Neural cell (in vitro differentiated cells): ENCODE data around the gene C1orf167. TPM values are rescaled to one million over a fixed set of nuclear protein-coding genes. Genes with fewer than 3 reads are reported as not detected.

Experiments
- H2AFZ ChIP-seq: fragments of 200-600, 300-800 bp; sonication (generic), shearing (Covaris generic); 2 replicates; pipeline ENCODE4 v1.6.0; 2014; ENCODE audit warnings: low read depth, mild to moderate bottlenecking, antibody characterized with exemption, low read length, moderate library complexity
- H3F3A ChIP-seq: fragments of 200-600 bp; shearing (Covaris generic); 2 replicates; pipeline ENCODE4 v1.6.1; 2016; ENCODE audit warnings: mild to moderate bottlenecking, moderate library complexity, mixed read lengths, antibody characterized with exemption, low read length; ENCODE audit not compliant: insufficient read depth, poor library complexity, severe bottlenecking
- H3K27ac ChIP-seq: fragments of 200-600, 300-800 bp; sonication (generic), shearing (Covaris generic); 2 replicates; pipeline ENCODE4 v1.5.1; 2014; ENCODE audit warnings: mild to moderate bottlenecking, low read length, moderate library complexity
- H3K27me3 ChIP-seq: fragments of 300-800, 200-600 bp; sonication (generic), shearing (Covaris generic); 2 replicates; pipeline ENCODE4 v1.6.0; 2014; ENCODE audit warnings: mild to moderate bottlenecking, low read depth, low read length, moderate library complexity; ENCODE audit not compliant: insufficient read depth
- H3K36me3 ChIP-seq: fragments of 300-800, 200-600 bp; sonication (generic), shearing (Covaris generic); 2 replicates; pipeline ENCODE4 v1.5.1; 2014; ENCODE audit warnings: mild to moderate bottlenecking, antibody characterized with exemption, low read length, moderate library complexity; ENCODE audit not compliant: insufficient read depth
- H3K4me2 ChIP-seq: fragments of 300-800, 200-600 bp; sonication (generic), shearing (Covaris generic); 2 replicates; pipeline ENCODE4 v1.6.0; 2014; ENCODE audit warnings: mild to moderate bottlenecking, low read length
- H3K4me3 ChIP-seq: fragments of 300-800, 200-600 bp; sonication (generic), shearing (Covaris generic); 2 replicates; pipeline ENCODE4 v1.5.1; 2014; ENCODE audit warnings: mild to moderate bottlenecking, low read length, moderate library complexity
- H3K79me2 ChIP-seq: fragments of 200-600 bp; shearing (Covaris generic); replicated peaks from 2 replicates; pipeline ENCODE4 v1.6.0; 2014; ENCODE audit warnings: mild to moderate bottlenecking, low read length, moderate library complexity; ENCODE audit not compliant: insufficient read depth
- H3K9ac ChIP-seq: fragments of 300-800, 200-600 bp; sonication (generic), shearing (Covaris generic); 2 replicates; pipeline ENCODE4 v1.6.1; 2016; ENCODE audit warnings: mild to moderate bottlenecking, low read length, mixed read lengths
- H3K9me2 ChIP-seq: fragments of 200-600 bp; shearing (Covaris generic); 2 replicates; pipeline ENCODE4 v1.6.1; 2016; ENCODE audit warnings: mild to moderate bottlenecking, low read length, mixed read lengths; ENCODE audit not compliant: insufficient read depth
- H3K9me3 ChIP-seq: fragments of 200-600, 300-800 bp; sonication (generic), shearing (Covaris generic); 2 replicates; pipeline ENCODE4 v1.6.1; 2016; ENCODE audit warnings: mild to moderate bottlenecking, mixed run types, low read length, moderate library complexity, mixed read lengths
- H4K20me1 ChIP-seq: fragments of 200-600 bp; shearing (Covaris generic); 2 replicates; pipeline ENCODE4 v1.6.1; 2016; ENCODE audit warnings: mild to moderate bottlenecking, mixed run types; ENCODE audit not compliant: insufficient read depth
- EP300 ChIP-seq: fragments of 450-650 bp; conservative IDR thresholded peaks from 2 replicates; pipeline ENCODE4 v1.6.1; 2014; ENCODE audit warnings: antibody characterized with exemption, mild to moderate bottlenecking, moderate library complexity; ENCODE audit not compliant: poor library complexity, severe bottlenecking
- EZH2 ChIP-seq: fragments of 200-600, 300-800 bp; shearing (Covaris generic), sonication (generic); IDR thresholded peaks from 2 replicates; pipeline ENCODE4 v1.6.1; 2014; ENCODE audit warnings: antibody characterized with exemption, low read length, borderline replicate concordance, mild to moderate bottlenecking; ENCODE audit not compliant: insufficient read depth, poor library complexity, severe bottlenecking
- MXI1 ChIP-seq: fragments of 450-650 bp; conservative IDR thresholded peaks from 2 replicates; pipeline ENCODE4 v1.6.1; 2014; ENCODE audit warnings: antibody characterized with exemption, mild to moderate bottlenecking; ENCODE audit not compliant: poor library complexity, severe bottlenecking
- POLR2AphosphoS5 ChIP-seq: IDR thresholded peaks from 2 replicates; pipeline ENCODE4 v1.6.1; 2012
- RAD21 ChIP-seq: fragments of 450-650 bp; conservative IDR thresholded peaks from 2 replicates; pipeline ENCODE4 v1.6.1; 2014; ENCODE audit warnings: antibody characterized with exemption, mild to moderate bottlenecking, moderate library complexity
- SMC3 ChIP-seq: fragments of 450-650 bp; conservative IDR thresholded peaks from 2 replicates; pipeline ENCODE4 v1.6.1; 2014; ENCODE audit warnings: antibody characterized with exemption, mild to moderate bottlenecking, moderate library complexity; ENCODE audit not compliant: poor library complexity
- TAF1 ChIP-seq: IDR thresholded peaks from 2 replicates; pipeline ENCODE4 v1.6.1; 2012; ENCODE audit warnings: low read depth
- polyA plus RNA-seq: library from polyadenylated mRNA; depleted of rRNA; stranded (reverse); fragments of >200 nt; gene quantifications from 2 replicates; pipeline ENCODE4 v1.2.3, GENCODE V29; 2014
- TF ChIP-seq, protein P1 (sequence below): IDR thresholded peaks from 2 replicates; pipeline ENCODE4 v1.6.1; 2012; ENCODE audit warnings: borderline replicate concordance
- TF ChIP-seq, protein P2 (sequence below): fragments of 450-650 bp; IDR thresholded peaks from 2 replicates; pipeline ENCODE4 v1.5.1; 2014; ENCODE audit warnings: antibody characterized with exemption, mild to moderate bottlenecking, moderate library complexity; ENCODE audit not compliant: poor library complexity, severe bottlenecking

C1orf167 gene
- polyA plus RNA-seq, 1 donor from 2014 or later, result not detected

DNA sequence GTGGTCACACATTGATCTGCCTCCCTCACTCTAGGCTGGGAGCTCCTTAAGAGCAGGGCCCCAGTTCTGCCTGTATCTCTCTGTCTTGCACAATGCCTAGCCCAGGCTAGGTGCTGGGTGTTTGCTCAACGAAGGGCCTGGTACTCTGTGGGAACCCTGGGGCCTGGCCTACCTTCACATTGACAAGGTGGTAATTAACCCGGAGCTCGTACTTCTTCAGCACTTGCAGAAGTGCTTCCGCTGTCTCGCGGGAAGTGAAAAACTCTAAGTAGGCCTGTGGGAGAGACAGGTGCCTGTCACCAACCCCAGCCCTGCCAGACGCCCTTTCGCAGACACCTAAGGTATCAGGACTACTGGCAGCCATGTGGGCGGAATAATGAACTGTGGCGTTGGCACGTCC, 30.1 kb downstream of the C1orf167 start:
- Histone ChIP-seq H3K79me2 (no peaks in the 10 kb centered on the region), H3K9me3 (no peaks in the 10 kb centered on the region), H3K27me3 (no peaks in the 10 kb centered on the region), H3K4me3 (no peak overlapping the region), H3K36me3 (no peaks in the 10 kb centered on the region), H3F3A (no peaks in the 10 kb centered on the region), H3K9me2 (no peaks in the 10 kb centered on the region), H3K9ac (no peak overlapping the region), H3K27ac (no peak overlapping the region), H2AFZ (no peak overlapping the region), H4K20me1 (no peaks in the 10 kb centered on the region), H3K4me2 (no peak overlapping the region)
- no peak for TF ChIP-seq RAD21
- no peak for TF ChIP-seq SMC3
- TF ChIP-seq MXI1, result no peak
- TF ChIP-seq EP300, result no peak
- TF ChIP-seq, protein P1, sequence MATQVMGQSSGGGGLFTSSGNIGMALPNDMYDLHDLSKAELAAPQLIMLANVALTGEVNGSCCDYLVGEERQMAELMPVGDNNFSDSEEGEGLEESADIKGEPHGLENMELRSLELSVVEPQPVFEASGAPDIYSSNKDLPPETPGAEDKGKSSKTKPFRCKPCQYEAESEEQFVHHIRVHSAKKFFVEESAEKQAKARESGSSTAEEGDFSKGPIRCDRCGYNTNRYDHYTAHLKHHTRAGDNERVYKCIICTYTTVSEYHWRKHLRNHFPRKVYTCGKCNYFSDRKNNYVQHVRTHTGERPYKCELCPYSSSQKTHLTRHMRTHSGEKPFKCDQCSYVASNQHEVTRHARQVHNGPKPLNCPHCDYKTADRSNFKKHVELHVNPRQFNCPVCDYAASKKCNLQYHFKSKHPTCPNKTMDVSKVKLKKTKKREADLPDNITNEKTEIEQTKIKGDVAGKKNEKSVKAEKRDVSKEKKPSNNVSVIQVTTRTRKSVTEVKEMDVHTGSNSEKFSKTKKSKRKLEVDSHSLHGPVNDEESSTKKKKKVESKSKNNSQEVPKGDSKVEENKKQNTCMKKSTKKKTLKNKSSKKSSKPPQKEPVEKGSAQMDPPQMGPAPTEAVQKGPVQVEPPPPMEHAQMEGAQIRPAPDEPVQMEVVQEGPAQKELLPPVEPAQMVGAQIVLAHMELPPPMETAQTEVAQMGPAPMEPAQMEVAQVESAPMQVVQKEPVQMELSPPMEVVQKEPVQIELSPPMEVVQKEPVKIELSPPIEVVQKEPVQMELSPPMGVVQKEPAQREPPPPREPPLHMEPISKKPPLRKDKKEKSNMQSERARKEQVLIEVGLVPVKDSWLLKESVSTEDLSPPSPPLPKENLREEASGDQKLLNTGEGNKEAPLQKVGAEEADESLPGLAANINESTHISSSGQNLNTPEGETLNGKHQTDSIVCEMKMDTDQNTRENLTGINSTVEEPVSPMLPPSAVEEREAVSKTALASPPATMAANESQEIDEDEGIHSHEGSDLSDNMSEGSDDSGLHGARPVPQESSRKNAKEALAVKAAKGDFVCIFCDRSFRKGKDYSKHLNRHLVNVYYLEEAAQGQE, result no peak
- TF ChIP-seq, protein P2, sequence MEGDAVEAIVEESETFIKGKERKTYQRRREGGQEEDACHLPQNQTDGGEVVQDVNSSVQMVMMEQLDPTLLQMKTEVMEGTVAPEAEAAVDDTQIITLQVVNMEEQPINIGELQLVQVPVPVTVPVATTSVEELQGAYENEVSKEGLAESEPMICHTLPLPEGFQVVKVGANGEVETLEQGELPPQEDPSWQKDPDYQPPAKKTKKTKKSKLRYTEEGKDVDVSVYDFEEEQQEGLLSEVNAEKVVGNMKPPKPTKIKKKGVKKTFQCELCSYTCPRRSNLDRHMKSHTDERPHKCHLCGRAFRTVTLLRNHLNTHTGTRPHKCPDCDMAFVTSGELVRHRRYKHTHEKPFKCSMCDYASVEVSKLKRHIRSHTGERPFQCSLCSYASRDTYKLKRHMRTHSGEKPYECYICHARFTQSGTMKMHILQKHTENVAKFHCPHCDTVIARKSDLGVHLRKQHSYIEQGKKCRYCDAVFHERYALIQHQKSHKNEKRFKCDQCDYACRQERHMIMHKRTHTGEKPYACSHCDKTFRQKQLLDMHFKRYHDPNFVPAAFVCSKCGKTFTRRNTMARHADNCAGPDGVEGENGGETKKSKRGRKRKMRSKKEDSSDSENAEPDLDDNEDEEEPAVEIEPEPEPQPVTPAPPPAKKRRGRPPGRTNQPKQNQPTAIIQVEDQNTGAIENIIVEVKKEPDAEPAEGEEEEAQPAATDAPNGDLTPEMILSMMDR, result no peak
- TF ChIP-seq EZH2, result no peak
- TF ChIP-seq TAF1, result no peak
- TF ChIP-seq POLR2AphosphoS5, result no peak

DNA sequence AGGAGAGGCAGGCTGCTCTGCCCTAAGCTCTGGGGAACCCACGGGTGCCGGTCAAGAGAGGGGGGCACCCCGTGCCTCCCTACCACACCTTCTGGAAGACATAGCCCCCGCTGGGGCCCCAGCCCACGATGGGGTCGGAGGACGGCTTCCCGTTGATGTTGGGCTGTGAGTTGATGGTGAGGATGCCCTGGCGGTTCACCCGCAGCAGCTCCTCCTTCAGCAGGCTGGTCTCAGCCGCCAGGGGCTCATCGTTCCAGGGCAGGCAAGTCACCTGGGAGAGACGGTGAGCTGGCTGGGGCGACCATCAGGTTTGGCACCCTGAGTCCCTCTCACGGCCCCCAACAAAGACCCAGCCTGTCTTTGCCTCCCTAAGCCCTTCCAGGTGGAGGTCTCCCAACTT, 31.8 kb downstream of the C1orf167 start:
- no peaks in the 10 kb centered on the region for H3K27me3 ChIP-seq
- no peaks in the 10 kb centered on the region for H4K20me1 ChIP-seq
- no peak for TF ChIP-seq SMC3
- no peak for TF ChIP-seq RAD21
- TF ChIP-seq EP300, result no peak
- no peak for TF ChIP-seq MXI1
- TF ChIP-seq, protein P1, result no peak
- no peak for TF ChIP-seq EZH2
- TF ChIP-seq POLR2AphosphoS5, result no peak
- no peak for TF ChIP-seq TAF1
- TF ChIP-seq, protein P2, result no peak
- no peaks in the 10 kb centered on the region for H3K79me2 ChIP-seq
- H3K36me3 ChIP-seq, result no peaks in the 10 kb centered on the region
- no peak overlapping the region for H3K27ac ChIP-seq
- H2AFZ ChIP-seq, result no peak overlapping the region
- H3K4me3 ChIP-seq, result no peak overlapping the region
- H3K9me3 ChIP-seq, result no peaks in the 10 kb centered on the region
- no peak overlapping the region for H3K4me2 ChIP-seq
- H3K9me2 ChIP-seq, result no peaks in the 10 kb centered on the region
- no peak overlapping the region for H3K9ac ChIP-seq
- H3F3A ChIP-seq, result no peaks in the 10 kb centered on the region
